ENCODE data around the gene LRIG1.

The LRIG1 gene

GRCh38 chr3:66472313-66473134, 28.3 kb downstream of the LRIG1 start:
- POLR2A ChIA-PET, result no interaction called here
- CTCF ChIA-PET, result interaction anchor here (0.8 to 10.1 kb wide), 9 partner anchors 11 to 343 kb away, joined by 3 to 55 read pairs (median 5); no protein-coding TSS in a partner anchor
- no peak overlapping the region; the same call in 1 of the 2 replicates for H3K4me3 ChIP-seq (ENCODE audit: low read depth, low read length)
- TF ChIP-seq, protein P1, sequence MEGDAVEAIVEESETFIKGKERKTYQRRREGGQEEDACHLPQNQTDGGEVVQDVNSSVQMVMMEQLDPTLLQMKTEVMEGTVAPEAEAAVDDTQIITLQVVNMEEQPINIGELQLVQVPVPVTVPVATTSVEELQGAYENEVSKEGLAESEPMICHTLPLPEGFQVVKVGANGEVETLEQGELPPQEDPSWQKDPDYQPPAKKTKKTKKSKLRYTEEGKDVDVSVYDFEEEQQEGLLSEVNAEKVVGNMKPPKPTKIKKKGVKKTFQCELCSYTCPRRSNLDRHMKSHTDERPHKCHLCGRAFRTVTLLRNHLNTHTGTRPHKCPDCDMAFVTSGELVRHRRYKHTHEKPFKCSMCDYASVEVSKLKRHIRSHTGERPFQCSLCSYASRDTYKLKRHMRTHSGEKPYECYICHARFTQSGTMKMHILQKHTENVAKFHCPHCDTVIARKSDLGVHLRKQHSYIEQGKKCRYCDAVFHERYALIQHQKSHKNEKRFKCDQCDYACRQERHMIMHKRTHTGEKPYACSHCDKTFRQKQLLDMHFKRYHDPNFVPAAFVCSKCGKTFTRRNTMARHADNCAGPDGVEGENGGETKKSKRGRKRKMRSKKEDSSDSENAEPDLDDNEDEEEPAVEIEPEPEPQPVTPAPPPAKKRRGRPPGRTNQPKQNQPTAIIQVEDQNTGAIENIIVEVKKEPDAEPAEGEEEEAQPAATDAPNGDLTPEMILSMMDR (IDR thresholded peaks at IDR 0.05; ENCODE audit: insufficient read depth, low read length, missing control alignments), result no peak
- DNase-seq (ENCODE audit: low read depth, low spot score), result no peak

DNA sequence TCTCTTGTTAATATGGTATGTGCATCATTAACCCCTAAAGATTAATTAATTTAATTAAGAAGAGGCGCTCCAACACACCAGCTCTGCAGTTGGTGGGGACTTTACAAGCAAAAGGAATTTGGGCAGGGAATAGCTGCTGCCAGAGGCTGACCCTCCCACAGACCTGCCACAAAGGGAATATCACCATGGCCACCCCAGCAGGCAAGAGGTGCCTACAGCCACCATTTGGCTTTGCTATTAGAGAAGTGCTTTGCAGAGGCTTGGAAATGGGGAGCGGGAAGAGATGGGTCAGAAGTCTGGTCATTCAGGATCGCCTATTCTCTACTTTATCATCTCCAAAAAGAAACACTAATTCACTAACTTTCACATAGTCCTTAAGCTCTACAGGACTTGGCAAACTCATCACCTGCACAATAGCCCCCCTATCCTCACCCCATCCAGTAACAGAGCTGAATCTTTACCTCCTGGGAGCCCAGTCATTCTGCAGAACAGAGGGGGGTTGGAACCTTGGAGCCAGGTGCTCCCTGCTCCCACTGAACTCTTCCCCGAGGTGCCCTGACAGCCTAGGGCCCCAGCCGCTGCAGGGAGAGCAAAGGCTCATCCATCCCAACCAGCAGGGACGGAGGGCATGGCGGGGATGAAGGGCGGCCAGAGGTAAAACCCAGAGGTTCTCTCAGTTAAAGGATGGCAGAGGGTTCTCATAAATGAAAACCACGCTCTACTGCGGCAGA, 29.7 kb downstream of the LRIG1 start:
- H3K4me3 ChIP-seq (ENCODE audit: low read depth, low read length), result no peak overlapping the region
- TF ChIP-seq, protein P1 (IDR thresholded peaks at IDR 0.05; ENCODE audit: insufficient read depth, low read length, missing control alignments), result no peak
- DNase-seq (ENCODE audit: low read depth, low spot score), result no peak
- ChIA-PET CTCF (interaction anchor here (1.4 to 10.1 kb wide), 3 partner anchors 10 to 64 kb away, joined by 3 to 55 read pairs (median 7); no protein-coding TSS in a partner anchor), POLR2A (no interaction called here)

- DNase-seq (ENCODE audit: low read depth, low spot score), result no peak
- CTCF ChIA-PET, result interaction anchor here (0.9 to 10.1 kb wide), 3 partner anchors 21 to 352 kb away, joined by 3 to 55 read pairs (median 4); no protein-coding TSS in a partner anchor
- H3K4me3 ChIP-seq (ENCODE audit: low read depth, low read length), result no peak overlapping the region
- POLR2A ChIA-PET, result interaction anchor here (0.6 kb wide), 1 partner anchor 21 kb away, joined by 3 read pairs; no protein-coding TSS in a partner anchor
- TF ChIP-seq, protein P1 (IDR thresholded peaks at IDR 0.05; ENCODE audit: insufficient read depth, low read length, missing control alignments), result no peak
Observed at GRCh38 chr3:66470285-66470684, 30.5 kb downstream of the LRIG1 start.

DNA sequence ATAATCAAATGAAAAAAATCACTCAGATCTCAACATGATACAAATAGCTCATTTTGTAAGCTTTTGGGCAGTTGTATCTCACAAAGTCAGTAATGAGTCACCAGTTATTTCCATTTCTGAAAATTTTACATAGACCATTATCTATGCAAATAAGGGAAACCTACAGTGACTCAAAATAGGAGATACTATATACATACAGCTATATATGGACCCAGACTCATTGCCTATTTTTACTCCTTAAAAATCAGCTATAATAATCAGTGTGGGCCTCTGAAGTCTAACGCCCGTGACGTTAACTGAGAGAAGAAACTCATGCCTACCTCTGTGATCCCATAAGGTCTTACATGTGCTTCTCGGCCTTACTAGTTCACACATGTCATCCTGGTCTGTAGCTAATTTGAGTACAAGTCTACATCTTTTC, 31.6 kb downstream of the LRIG1 start:
- no peak overlapping the region for H3K4me3 ChIP-seq (ENCODE audit: low read depth, low read length)
- POLR2A ChIA-PET, result no interaction called here

GRCh38 chr3:66467996-66468735, 32.7 kb downstream of the LRIG1 start:
- TF ChIP-seq, protein P1 (IDR thresholded peaks at IDR 0.05; ENCODE audit: insufficient read depth, low read length, missing control alignments), result no peak
- POLR2A ChIA-PET, result interaction anchor here (1.0 kb wide), 1 partner anchor 18 kb away, joined by 3 read pairs; no protein-coding TSS in a partner anchor
- CTCF ChIA-PET, result interaction anchor here (1.1 to 10.1 kb wide), 7 partner anchors 16 to 352 kb away, joined by 3 to 55 read pairs (median 4); no protein-coding TSS in a partner anchor
- DNase-seq (ENCODE audit: low read depth, low spot score), result no peak
- H3K4me3 ChIP-seq (ENCODE audit: low read depth, low read length), result no peak overlapping the region

More for the DNA sequence above, 31.6 kb downstream of the LRIG1 start:
- TF ChIP-seq, protein P1 (IDR thresholded peaks at IDR 0.05; ENCODE audit: insufficient read depth, low read length, missing control alignments), result no peak
- CTCF ChIA-PET, result interaction anchor here (0.7 to 10.1 kb wide), 9 partner anchors 13 to 353 kb away, joined by 3 to 55 read pairs (median 4); no protein-coding TSS in a partner anchor
- no peak for DNase-seq (ENCODE audit: low read depth, low spot score)

Measured in AG04449 (cell line).